Naive thymus-derived CD8-positive, alpha-beta T cell (primary cell): ENCODE results near the gene GDA. TPM values are rescaled to one million over a fixed set of nuclear protein-coding genes. Genes with fewer than 3 reads are reported as not detected.

Experiments
- ATAC-seq, 2 donors: fragments of 150-1000 bp; cut with Tn5 transposase in 1 of 2; sonication (Bioruptor Pico), chemical (Tn5 transposase) in 1 of 2; 1 replicate in 1 of 2; 2 replicates in 1 of 2; pipeline ENCODE4 v1.10.0; 2021; ENCODE audit warnings: mild to moderate bottlenecking in 2 of 2, moderate library complexity in 2 of 2
- POLR2A ChIA-PET: fragments of 350-600 bp; sonication (Branson Sonifier 250); formaldehyde crosslinking; loops from one replicate; lab custom pipeline; 2021; ENCODE audit warnings: antibody characterized with exemption; lab: Charles Lee
- DNase-seq, 10 donors: peaks; one replicate each; pipeline versions ENCODE4 v3.0.0 to v3.0.0-alpha.2; 2020 to 2022
- H3K27ac Mint-ChIP-seq, 10 donors: one replicate each; pipeline ENCODE4 v1.8.0; 2020 to 2022; ENCODE audit warnings: mild to moderate bottlenecking in 10 of 10, mixed read lengths in 10 of 10, moderate library complexity in 4 of 10, inconsistent platforms in 1 of 10
- H3K27me3 Mint-ChIP-seq, 5 donors: one replicate each; pipeline ENCODE4 v1.8.0; 2021 to 2022; ENCODE audit warnings: mixed read lengths in 5 of 5
- H3K36me3 Mint-ChIP-seq, 3 donors: one replicate each; pipeline ENCODE4 v1.8.0; 2020 to 2022; ENCODE audit warnings: mixed read lengths in 3 of 3, mild to moderate bottlenecking in 2 of 3, inconsistent platforms in 1 of 3
- H3K4me1 Mint-ChIP-seq, 4 donors: one replicate each; pipeline ENCODE4 v1.8.0; 2021 to 2022; ENCODE audit warnings: mixed read lengths in 4 of 4
- H3K4me3 Mint-ChIP-seq, 10 donors: one replicate each; pipeline ENCODE4 v1.8.0; 2020 to 2022; ENCODE audit warnings: mild to moderate bottlenecking in 10 of 10, mixed read lengths in 10 of 10, moderate library complexity in 6 of 10, inconsistent platforms in 1 of 10
- H3K9me3 Mint-ChIP-seq, 9 donors: one replicate each; pipeline ENCODE4 v1.8.0; 2020 to 2022; ENCODE audit warnings: mixed read lengths in 9 of 9, mild to moderate bottlenecking in 3 of 9, inconsistent platforms in 1 of 9, moderate library complexity in 1 of 9
- polyA plus RNA-seq, 3 donors: library from polyadenylated mRNA; unstranded; fragments of 300-500 nt; fragmentation: Illumina TruSeq; gene quantifications; one replicate each; pipeline ENCODE4 v1.2.3, GENCODE V29; 2021
- total RNA-seq, 8 experiments: library from RNA in 2 of 8; stranded (reverse) in 2 of 8; gene quantifications; one replicate each; pipeline ENCODE4 v1.2.3 and lab custom pipeline; 2021 to 2026

GDA gene
- total and polyA plus RNA-seq, 5 experiments from 2014 or later = not detected

GRCh38 chr9:72300873-72301272 is 151.6 kb downstream of the GDA start:
- Mint-ChIP-seq H3K4me3 (no peak overlapping the region), H3K27ac (peak overlapping the region in 1 of 10 donors; percentile 5), H3K36me3 (no peaks in the 10 kb centered on the region), H3K9me3 (no peaks in the 10 kb centered on the region), H3K4me1 (peaks cover 0 to 41% (median 9%) of the 10 kb centered on the region in 4 donors), H3K27me3 (no peaks in the 10 kb centered on the region)
- POLR2A ChIA-PET = no interaction called here
- ATAC-seq (no peak), DNase-seq (no peak)

Other genes with a start within 250 kb of the GDA start
- 10 to 100 TPM; 23.1 to 24.9 TPM for gene ABHD17B, start 238.2 kb upstream of the GDA start, total RNA-seq
- 10 to 100 TPM; 20.3 to 25.8 (median 23.9) TPM for gene ABHD17B, start 238.2 kb upstream of the GDA start, polyA plus RNA-seq
- gene C9orf85, start 237.8 kb upstream of the GDA start, total RNA-seq = 1 to 10 TPM; 8.2 to 8.5 TPM
- 10 to 100 TPM in 2 of 3 donors, 1 to 10 TPM in 1; 7.8 to 11.1 (median 10.4) TPM for gene C9orf85, start 237.8 kb upstream of the GDA start, polyA plus RNA-seq
- gene C9orf57, start 88.8 kb upstream of the GDA start, total RNA-seq = not detected
- not detected for gene C9orf57, start 88.8 kb upstream of the GDA start, polyA plus RNA-seq
- 100 to 1,000 TPM; 152 to 153 TPM for gene ZFAND5, start 215.8 kb downstream of the GDA start, total RNA-seq
- gene ZFAND5, start 215.8 kb downstream of the GDA start, polyA plus RNA-seq = 10 to 100 TPM; 47.2 to 70.8 (median 51.8) TPM